Smooth muscle cell (in vitro differentiated cells): Measurements from ENCODE around the gene COPS7A. TPM values are rescaled to one million over a fixed set of nuclear protein-coding genes. Genes with fewer than 3 reads are reported as not detected.
"Not testable (repeated sequence)": the region's sequence is repeated elsewhere in the genome, so short reads cannot be mapped to it uniquely, and the experiment has no call there.

Experiments
- DNase-seq: peaks from one replicate; lab custom pipeline; 2025; ENCODE audit not compliant: unreplicated experiment; lab: John Stamatoyannopoulos, UW
- H2AFZ ChIP-seq: fragments of 200-600 bp; sonication (generic); 2 replicates; pipeline ENCODE4 v1.6.0; 2016; ENCODE audit warnings: antibody characterized with exemption, low read depth, mild to moderate bottlenecking
- H3F3A ChIP-seq: fragments of 200-600 bp; sonication (generic); 2 replicates; pipeline ENCODE4 v1.6.0; 2017; ENCODE audit warnings: antibody characterized with exemption, low read depth
- H3K27ac ChIP-seq: fragments of 200-600 bp; sonication (generic); 2 replicates; pipeline ENCODE4 v1.5.1; 2016; ENCODE audit warnings: low read depth, mild to moderate bottlenecking
- H3K27me3 ChIP-seq: fragments of 200-600 bp; sonication (generic); 2 replicates; pipeline ENCODE4 v1.6.1; 2016; ENCODE audit warnings: low read depth, mild to moderate bottlenecking
- H3K36me3 ChIP-seq: fragments of 200-600 bp; sonication (generic); 2 replicates; pipeline ENCODE4 v1.5.1; 2016; ENCODE audit warnings: low read depth
- H3K4me1 ChIP-seq: fragments of 200-600 bp; sonication (generic); 2 replicates; pipeline ENCODE4 v1.5.1; 2016; ENCODE audit warnings: low read depth
- H3K4me2 ChIP-seq: fragments of 200-600 bp; sonication (generic); 2 replicates; pipeline ENCODE4 v1.6.0; 2016; ENCODE audit warnings: mild to moderate bottlenecking
- H3K4me3 ChIP-seq: fragments of 200-600 bp; sonication (generic); 2 replicates; pipeline ENCODE4 v1.5.1; 2016; ENCODE audit warnings: mild to moderate bottlenecking
- H3K79me2 ChIP-seq: fragments of 200-600 bp; sonication (generic); 2 replicates; pipeline ENCODE4 v1.6.0; 2016; ENCODE audit warnings: low read depth, mild to moderate bottlenecking
- H3K9ac ChIP-seq: fragments of 200-600 bp; sonication (generic); 2 replicates; pipeline ENCODE4 v1.6.0; 2016; ENCODE audit warnings: low read depth
- H3K9me3 ChIP-seq: fragments of 200-600 bp; sonication (generic); replicated peaks from 2 replicates; pipeline ENCODE4 v1.5.1; 2016; ENCODE audit warnings: low read depth
- H4K20me1 ChIP-seq: fragments of 200-600 bp; sonication (generic); 2 replicates; pipeline ENCODE4 v1.6.0; 2016; ENCODE audit warnings: low read depth
- WGBS: methylation state at CpG from one replicate; pipeline ENCODE4 v1.1.7; 2016; ENCODE audit warnings: low lambda C conversion rate; 5-methylcytosine and 5-hydroxymethylcytosine counted together
- polyA plus RNA-seq: library from polyadenylated mRNA; unstranded; fragments of >200 nt; fragmentation: Nextera tagmentation; extraction: Ambion mirVana; gene quantifications from 2 replicates; pipeline ENCODE4 v1.2.1, GENCODE V29; 2016
- total RNA-seq: library from RNA; depleted of rRNA; stranded (reverse); fragments of >200 nt; gene quantifications from 2 replicates; pipeline ENCODE4 v1.2.3, GENCODE V29; 2014
- TF ChIP-seq, protein P1 (sequence below): fragments of 200-600 bp; sonication (generic); IDR thresholded peaks from 2 replicates; pipeline ENCODE4 v1.5.1; 2017; ENCODE audit warnings: borderline replicate concordance, mild to moderate bottlenecking, antibody characterized with exemption; ENCODE audit not compliant: insufficient read depth, poor library complexity, severe bottlenecking

Gene COPS7A
- total and polyA plus RNA-seq, 2 experiments from 2014 or later, result 56.6 to 105 TPM

DNA sequence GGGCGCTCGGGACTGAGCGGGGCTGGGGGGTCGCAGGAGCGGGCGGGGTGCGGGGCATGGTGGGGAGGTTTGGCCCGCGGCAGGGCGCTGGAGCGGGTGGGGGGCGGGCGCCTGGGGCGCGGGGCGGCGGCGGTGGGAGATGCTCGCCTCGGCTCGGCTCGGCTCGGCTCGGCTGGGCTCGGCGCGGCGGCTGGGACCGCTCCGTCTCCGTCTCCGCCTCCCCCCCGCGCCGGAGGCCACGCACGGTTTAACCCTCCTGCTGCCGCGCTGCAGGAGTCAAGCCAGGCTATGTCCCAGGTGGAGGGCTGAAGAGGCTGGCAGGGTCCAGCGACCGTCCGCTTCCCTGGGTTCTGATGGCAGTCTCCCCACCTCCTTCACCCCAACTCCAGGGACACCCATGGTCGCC is 23.2 kb upstream of the COPS7A start, which contains the start of gene PIANP:
PIANP (minus strand) TSS at position 170 of the 406 bp plus-strand sequence. CDS start 2,754 bp downstream, outside the sequence.
- 3% methylated on average over 12 of the region's 43 CpGs for WGBS
- no peaks in the 10 kb centered on the region for H3K79me2 ChIP-seq
- peak; percentile 17 for DNase-seq
- TF ChIP-seq, protein P1, sequence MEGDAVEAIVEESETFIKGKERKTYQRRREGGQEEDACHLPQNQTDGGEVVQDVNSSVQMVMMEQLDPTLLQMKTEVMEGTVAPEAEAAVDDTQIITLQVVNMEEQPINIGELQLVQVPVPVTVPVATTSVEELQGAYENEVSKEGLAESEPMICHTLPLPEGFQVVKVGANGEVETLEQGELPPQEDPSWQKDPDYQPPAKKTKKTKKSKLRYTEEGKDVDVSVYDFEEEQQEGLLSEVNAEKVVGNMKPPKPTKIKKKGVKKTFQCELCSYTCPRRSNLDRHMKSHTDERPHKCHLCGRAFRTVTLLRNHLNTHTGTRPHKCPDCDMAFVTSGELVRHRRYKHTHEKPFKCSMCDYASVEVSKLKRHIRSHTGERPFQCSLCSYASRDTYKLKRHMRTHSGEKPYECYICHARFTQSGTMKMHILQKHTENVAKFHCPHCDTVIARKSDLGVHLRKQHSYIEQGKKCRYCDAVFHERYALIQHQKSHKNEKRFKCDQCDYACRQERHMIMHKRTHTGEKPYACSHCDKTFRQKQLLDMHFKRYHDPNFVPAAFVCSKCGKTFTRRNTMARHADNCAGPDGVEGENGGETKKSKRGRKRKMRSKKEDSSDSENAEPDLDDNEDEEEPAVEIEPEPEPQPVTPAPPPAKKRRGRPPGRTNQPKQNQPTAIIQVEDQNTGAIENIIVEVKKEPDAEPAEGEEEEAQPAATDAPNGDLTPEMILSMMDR, result no peak
- H4K20me1 ChIP-seq, result no peaks in the 10 kb centered on the region
- H2AFZ ChIP-seq, result peak within 1 kb of the TSS; percentile 82
- H3K9me3 ChIP-seq, result no peaks in the 10 kb centered on the region
- peaks cover 34% of the 10 kb centered on the region for H3K27me3 ChIP-seq
- H3F3A ChIP-seq, result no peaks in the 10 kb centered on the region
- no peaks in the 10 kb centered on the region for H3K36me3 ChIP-seq
- H3K4me3 ChIP-seq, result peak within 1 kb of the TSS; percentile 78
- H3K4me1 ChIP-seq, result no peaks in the 10 kb centered on the region
- peak within 1 kb of the TSS; percentile 98 for H3K4me2 ChIP-seq
- no peak within 1 kb of the TSS for H3K9ac ChIP-seq
- no peak within 1 kb of the TSS for H3K27ac ChIP-seq

DNA sequence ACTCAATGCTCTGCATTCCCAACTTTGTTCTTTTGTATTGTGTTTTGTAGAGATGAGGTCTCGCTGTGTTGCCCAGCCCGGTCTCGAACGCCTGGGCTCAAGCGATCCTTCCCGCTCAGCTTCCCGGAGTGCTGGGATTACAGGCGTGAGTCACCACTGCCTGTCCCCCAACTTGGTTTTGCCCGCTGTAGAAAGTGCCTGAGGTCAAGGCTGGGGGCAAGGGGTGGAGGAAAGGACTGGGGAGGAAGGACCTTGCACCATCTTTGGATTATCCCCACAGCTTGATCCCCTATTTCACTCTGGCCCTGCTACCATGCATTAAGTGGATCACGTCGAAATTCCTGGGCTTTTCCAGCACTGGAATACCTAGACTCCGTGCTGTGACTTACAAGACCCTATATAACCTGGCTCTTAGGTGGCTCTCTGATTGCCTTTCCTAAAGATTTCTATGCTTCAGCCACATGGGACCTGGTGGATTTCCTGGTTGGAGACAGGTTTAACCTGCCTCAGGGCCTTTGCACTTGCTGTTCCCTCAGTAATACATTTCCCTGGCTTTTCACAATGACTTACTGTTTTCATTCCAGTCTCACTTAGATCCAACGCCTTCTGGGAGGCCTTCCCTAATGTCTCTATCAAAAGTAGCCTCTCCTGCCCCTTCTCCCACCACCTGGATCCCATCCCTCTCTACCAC is 22.6 kb upstream of the COPS7A start:
- TF ChIP-seq, protein P1, result no peak
- no peaks in the 10 kb centered on the region for H3K36me3 ChIP-seq
- H2AFZ ChIP-seq, result peak overlapping the region; percentile 82
- no peaks in the 10 kb centered on the region for H3F3A ChIP-seq
- WGBS, result 25% methylated on average over 13 of the region's 13 CpGs
- no peaks in the 10 kb centered on the region for H4K20me1 ChIP-seq
- no peaks in the 10 kb centered on the region for H3K79me2 ChIP-seq
- no peaks in the 10 kb centered on the region for H3K9me3 ChIP-seq
- no peak for DNase-seq
- H3K4me1 ChIP-seq, result no peaks in the 10 kb centered on the region
- peak overlapping the region; percentile 98 for H3K4me2 ChIP-seq
- peaks cover 34% of the 10 kb centered on the region for H3K27me3 ChIP-seq
- H3K4me3 ChIP-seq, result peak overlapping the region; percentile 78
- no peak overlapping the region for H3K9ac ChIP-seq
- no peak overlapping the region for H3K27ac ChIP-seq

DNA sequence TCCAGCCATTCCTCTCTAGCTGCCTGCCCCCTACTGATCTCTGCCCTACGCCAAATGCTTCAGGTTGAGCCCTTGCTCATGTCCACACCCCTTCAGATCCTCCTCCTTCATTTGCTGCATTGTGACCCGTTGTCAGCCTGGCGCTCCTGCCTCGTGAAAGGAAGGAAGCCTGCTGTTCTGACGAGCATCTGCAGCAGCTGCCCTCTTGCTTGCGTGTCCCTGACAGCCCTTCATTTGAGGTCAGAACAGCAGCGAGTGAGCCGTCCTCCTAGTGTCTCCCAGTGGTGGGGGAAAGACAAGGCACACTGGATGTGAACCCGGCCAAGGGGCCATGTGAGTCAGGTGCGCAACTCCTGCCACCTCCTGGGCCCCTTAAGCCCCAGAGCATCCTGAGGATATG is 20.2 kb upstream of the COPS7A start:
- no peaks in the 10 kb centered on the region for H4K20me1 ChIP-seq
- H3K27me3 ChIP-seq, result peaks cover 27% of the 10 kb centered on the region
- no peak overlapping the region for H2AFZ ChIP-seq
- H3K4me2 ChIP-seq, result no peak overlapping the region
- H3K9me3 ChIP-seq, result no peaks in the 10 kb centered on the region
- H3K4me1 ChIP-seq, result no peaks in the 10 kb centered on the region
- no peak overlapping the region for H3K9ac ChIP-seq
- H3F3A ChIP-seq, result no peaks in the 10 kb centered on the region
- WGBS, result 13% methylated on average over 10 of the region's 10 CpGs
- no peaks in the 10 kb centered on the region for H3K36me3 ChIP-seq
- DNase-seq, result no peak
- no peak overlapping the region for H3K4me3 ChIP-seq
- TF ChIP-seq, protein P1, result no peak
- no peak overlapping the region for H3K27ac ChIP-seq
- no peaks in the 10 kb centered on the region for H3K79me2 ChIP-seq

DNA sequence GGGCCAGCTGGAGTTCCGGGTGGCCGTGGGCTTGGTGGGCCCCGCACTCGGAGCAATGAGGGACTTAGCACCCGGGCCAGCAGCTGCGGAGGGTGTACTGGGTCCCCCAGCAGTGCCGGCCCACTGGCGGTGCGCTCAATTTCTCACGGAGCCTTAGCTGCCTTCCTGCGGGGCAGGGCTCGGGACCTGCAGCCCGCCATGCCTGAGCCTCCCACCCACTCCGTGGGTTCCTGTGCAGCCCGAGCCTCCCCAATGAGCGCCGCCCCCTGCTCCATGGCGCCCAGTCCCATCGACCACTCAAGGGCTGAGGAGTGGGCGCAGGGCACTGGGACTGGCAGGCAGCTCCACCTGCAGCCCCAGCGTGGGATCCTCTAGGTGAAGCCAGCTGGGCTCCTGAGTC is 15.5 kb upstream of the COPS7A start:
- H3K27ac ChIP-seq, H3K36me3 ChIP-seq, H4K20me1 ChIP-seq, H2AFZ ChIP-seq, DNase-seq, H3K9ac ChIP-seq, H3K9me3 ChIP-seq, H3K4me1 ChIP-seq, H3K27me3 ChIP-seq, H3K79me2 ChIP-seq, H3K4me2 ChIP-seq, H3F3A ChIP-seq, H3K4me3 ChIP-seq: not testable (repeated sequence)
- WGBS, result 96% methylated on average over 16 of the region's 21 CpGs
